HEK293T (cell line): ENCODE measurements around the gene INAVA.

Source experiments
- ARNT ChIP-seq: fragments of 450-650 bp; IDR thresholded peaks from 2 replicates; pipeline ENCODE4 v1.6.1; 2017; ENCODE audit warnings: mild to moderate bottlenecking
- FOXK2 ChIP-seq: fragments of 450-650 bp; IDR thresholded peaks from 2 replicates; pipeline ENCODE4 v1.6.1; 2016; ENCODE audit warnings: mild to moderate bottlenecking
- FOXM1 ChIP-seq: fragments of 450-650 bp; IDR thresholded peaks from 2 replicates; pipeline ENCODE4 v1.6.1; 2017; ENCODE audit warnings: mild to moderate bottlenecking, borderline replicate concordance
- HDGF ChIP-seq: fragments of 450-650 bp; IDR thresholded peaks from 2 replicates; pipeline ENCODE4 v1.6.1; 2017; ENCODE audit warnings: antibody characterized with exemption, borderline replicate concordance
- LEF1 ChIP-seq: fragments of 450-650 bp; IDR thresholded peaks from 2 replicates; pipeline ENCODE4 v1.6.1; 2017; ENCODE audit warnings: mild to moderate bottlenecking, borderline replicate concordance
- SP1 ChIP-seq: fragments of 450-650 bp; IDR thresholded peaks from 2 replicates; pipeline ENCODE4 v1.6.1; 2017
- SUZ12 ChIP-seq: fragments of 450-650 bp; IDR thresholded peaks from 2 replicates; pipeline ENCODE4 v1.6.1; 2016; ENCODE audit warnings: mild to moderate bottlenecking
- TARDBP ChIP-seq: fragments of 450-650 bp; IDR thresholded peaks from 2 replicates; pipeline ENCODE4 v1.6.1; 2016
- TF ChIP-seq, protein P1 (sequence below): fragments of 450-650 bp; IDR thresholded peaks from 2 replicates; pipeline ENCODE4 v1.6.1; 2016

DNA sequence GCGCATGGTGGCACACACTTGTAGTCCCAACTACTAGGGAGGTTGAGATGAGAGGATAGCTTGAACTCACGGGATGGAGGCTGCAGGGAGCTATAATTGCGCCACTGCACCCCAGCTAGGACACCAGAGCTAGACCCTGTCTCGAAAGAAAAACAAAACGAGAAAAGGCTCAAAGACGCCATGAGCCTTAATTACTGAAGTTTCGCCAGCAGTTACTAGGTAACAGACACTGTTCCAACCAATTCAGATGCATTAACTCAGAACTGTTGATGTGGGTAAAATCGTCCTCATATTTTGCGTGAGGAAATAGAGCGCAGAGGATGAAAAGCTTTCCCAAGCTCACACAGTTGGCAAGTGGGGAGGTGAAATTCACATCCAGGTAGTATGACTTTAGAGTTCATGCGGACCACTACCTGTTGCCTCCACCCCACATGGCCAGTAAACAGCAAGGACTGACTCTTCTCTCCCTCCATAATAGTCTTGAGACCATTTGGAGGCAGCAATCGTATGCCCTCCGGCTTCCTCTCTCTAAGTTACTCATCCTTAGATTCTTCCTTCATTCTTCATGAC is 40.1 kb downstream of the INAVA start:
- TF ChIP-seq HDGF (no peak), SUZ12 (no peak), ARNT (no peak), SP1 (no peak), TARDBP (no peak), LEF1 (no peak), FOXK2 (no peak), FOXM1 (no peak)
- TF ChIP-seq, protein P1, sequence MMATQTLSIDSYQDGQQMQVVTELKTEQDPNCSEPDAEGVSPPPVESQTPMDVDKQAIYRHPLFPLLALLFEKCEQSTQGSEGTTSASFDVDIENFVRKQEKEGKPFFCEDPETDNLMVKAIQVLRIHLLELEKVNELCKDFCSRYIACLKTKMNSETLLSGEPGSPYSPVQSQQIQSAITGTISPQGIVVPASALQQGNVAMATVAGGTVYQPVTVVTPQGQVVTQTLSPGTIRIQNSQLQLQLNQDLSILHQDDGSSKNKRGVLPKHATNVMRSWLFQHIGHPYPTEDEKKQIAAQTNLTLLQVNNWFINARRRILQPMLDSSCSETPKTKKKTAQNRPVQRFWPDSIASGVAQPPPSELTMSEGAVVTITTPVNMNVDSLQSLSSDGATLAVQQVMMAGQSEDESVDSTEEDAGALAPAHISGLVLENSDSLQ = no peak
